ENCODE results near the gene PFDN2.

- TF ChIP-seq POLR2AphosphoS5 (IDR thresholded peaks at IDR 0.05; ENCODE audit: low read depth, low read length) (no peak), POLR2A (IDR thresholded peaks at IDR 0.05; ENCODE audit: low read depth, low read length) (no peak)
Observed at GRCh38 chr1:161096015-161096414, 21.8 kb downstream of the PFDN2 start.
